ENCODE data around the gene ECPAS.

Gene ECPAS

DNA sequence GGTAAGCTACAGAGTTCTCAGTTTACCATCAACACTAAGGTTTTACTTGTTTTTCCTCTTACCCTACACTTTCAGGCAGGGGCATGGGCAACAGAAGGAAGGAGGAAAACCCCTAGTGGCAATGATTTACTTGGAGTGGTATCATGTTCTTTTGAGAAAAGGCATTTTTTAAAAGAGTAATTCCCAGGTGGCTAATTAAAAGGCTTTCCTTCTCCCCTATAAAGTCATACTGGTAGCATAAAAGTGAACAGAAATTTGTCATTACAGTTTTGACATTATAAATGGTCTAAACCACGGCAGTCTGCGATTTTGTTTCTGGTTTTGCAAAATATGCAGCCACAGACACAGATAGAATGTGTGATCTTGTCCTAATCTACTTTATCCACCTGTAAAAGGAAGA, 123.3 kb downstream of the ECPAS start:
- TF ChIP-seq GATA2 (IDR thresholded peaks at IDR 0.05; ENCODE audit: low read depth, low read length) (no peak), GATA3 (IDR thresholded peaks at IDR 0.05; ENCODE audit: low read depth, low read length) (no peak)

DNA sequence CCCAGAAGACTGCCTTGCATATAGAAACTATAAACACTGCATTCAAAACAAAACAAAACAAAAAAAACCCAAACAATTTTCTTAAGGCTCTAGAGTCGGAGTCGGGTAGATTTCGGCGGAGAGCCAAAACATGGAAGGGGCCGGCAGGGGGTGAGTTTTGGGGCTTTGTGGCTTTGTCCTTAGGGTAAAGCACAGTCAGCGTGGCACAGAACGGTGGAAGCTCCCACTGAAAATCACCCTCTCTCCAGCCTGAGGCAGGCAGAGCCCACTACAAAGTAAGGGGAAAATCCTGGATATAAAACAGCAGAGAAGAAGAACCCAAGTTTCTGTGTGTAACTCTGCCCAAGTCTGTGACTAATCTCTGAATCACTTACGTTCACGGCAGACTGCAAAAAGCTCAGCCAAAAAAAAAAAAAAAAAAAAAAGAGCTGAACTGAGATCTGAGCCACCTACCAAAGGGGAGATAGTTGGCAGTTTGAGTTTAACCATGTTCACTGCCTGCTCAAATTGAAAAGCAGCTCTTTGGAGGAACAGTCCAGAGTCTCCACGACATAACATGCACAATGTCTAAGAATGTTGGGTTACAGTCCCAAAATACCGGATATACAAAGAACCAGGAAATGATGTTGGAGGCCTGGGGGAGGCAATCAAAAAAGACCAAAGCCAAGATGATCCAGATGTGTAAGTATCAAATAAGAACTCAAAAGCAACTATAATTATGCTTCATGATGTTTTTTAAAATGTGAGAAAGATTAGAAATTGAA, 127.5 kb downstream of the ECPAS start:
- TF ChIP-seq GATA2 (IDR thresholded peaks at IDR 0.05; ENCODE audit: low read depth, low read length) = no peak
- no peak for TF ChIP-seq GATA3 (IDR thresholded peaks at IDR 0.05; ENCODE audit: low read depth, low read length)

DNA sequence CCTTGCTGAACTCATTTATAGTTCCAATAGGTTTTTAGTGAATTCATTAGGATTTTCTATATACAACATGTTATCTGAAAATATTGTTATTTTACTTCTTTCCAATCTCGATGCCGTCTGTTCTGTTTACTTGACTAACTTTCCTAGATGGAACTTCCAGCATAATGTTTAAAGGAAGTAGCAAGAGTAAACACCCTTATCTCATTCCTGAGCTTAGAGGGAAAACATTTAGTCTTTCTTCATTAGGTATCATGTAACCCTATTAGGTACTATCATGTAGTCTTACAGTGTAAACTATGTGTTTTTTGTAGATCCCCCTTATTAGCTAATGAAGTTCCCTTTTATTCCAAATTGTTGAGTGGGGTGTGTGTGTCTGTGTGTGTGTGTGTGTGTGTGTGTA, 131.6 kb downstream of the ECPAS start:
- TF ChIP-seq GATA2 (IDR thresholded peaks at IDR 0.05; ENCODE audit: low read depth, low read length) (no peak), GATA3 (IDR thresholded peaks at IDR 0.05; ENCODE audit: low read depth, low read length) (no peak)

DNA sequence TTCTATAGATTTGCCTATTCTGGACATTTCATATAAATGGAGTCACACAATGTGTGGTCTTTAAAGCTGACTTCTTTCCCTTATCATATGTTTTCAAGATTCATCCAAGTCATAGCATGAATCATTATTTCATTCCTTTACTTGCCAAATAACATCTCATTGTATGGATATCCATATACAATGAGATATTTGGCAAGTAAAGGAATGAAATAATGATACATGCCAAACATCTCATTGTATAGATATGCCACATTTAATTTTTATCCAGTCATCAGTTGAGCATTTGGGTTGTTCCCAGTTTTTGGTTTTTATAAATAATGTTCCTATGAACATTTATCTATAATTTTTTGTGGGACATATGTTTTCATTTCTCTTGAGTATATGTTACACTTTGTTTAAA, 133.6 kb downstream of the ECPAS start:
- TF ChIP-seq GATA2 (IDR thresholded peaks at IDR 0.05; ENCODE audit: low read depth, low read length) (no peak), GATA3 (IDR thresholded peaks at IDR 0.05; ENCODE audit: low read depth, low read length) (no peak)

DNA sequence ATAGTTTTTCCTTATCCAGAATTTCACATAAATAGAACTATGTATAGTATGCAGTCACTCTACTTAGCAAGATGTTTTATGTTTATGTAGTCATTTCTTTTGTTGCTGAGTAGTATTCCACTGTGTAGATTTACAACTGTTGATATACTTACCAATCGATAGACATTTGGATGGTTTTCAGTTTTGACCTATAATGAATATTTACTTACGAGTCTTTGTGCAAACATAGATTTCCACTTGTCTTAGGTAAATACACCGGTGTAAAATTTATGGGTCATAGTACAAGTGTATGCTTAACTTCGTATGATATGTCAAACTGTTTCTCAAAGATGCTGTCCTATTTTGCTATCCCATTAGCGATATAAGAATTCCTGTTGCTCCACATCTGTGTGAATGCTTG, 134.4 kb downstream of the ECPAS start:
- no peak for TF ChIP-seq GATA3 (IDR thresholded peaks at IDR 0.05; ENCODE audit: low read depth, low read length)
- TF ChIP-seq GATA2 (IDR thresholded peaks at IDR 0.05; ENCODE audit: low read depth, low read length) = no peak

DNA sequence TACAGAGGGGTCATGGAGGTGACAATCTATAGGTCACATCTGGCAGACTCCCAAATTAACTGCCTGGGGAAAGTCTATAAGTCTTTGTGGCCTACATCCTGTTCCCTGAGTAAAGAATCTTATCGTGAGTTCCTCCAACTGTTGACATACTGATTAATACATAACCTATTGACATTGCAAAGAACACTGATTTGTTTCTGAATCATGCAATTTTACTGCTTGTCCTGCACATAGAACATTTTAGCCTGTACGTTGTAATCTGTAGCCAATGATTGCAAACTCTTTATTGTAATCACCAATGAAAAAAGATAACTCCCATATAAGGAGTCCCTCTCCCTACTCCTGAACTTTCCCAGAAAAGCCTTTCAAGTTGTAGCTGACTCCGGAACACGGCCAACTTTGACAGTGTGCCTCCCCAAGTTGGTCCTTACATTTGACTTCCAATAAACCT, 135.3 kb downstream of the ECPAS start:
- TF ChIP-seq GATA2 (IDR thresholded peaks at IDR 0.05; ENCODE audit: low read depth, low read length) = no peak
- no peak for TF ChIP-seq GATA3 (IDR thresholded peaks at IDR 0.05; ENCODE audit: low read depth, low read length)

DNA sequence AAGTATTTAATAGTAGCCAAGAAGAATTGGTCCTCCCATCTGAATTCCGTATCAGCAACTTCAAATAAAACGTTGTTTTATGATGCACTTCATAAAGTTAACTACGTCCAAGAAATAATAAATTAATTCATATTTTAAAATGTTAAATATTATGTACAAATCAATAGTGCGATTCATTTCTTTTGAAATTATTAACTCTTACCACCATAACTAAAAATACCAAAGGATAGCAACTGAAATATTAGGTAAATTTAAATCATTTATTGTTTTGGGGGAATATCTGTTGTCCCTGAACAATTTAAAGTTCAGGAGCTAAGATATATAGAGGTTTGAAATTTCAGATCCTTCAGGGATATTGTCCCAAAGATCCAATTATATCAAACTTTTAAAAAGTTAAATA, 154.1 kb downstream of the ECPAS start, which contains the start of gene OR2K2:
OR2K2 (minus strand) TSS at position 101 of the 400 bp plus-strand sequence. CDS start 1,791 bp downstream, outside the sequence.
- TF ChIP-seq GATA2 (IDR thresholded peaks at IDR 0.05; ENCODE audit: low read depth, low read length) (no peak), GATA3 (IDR thresholded peaks at IDR 0.05; ENCODE audit: low read depth, low read length) (no peak)

DNA sequence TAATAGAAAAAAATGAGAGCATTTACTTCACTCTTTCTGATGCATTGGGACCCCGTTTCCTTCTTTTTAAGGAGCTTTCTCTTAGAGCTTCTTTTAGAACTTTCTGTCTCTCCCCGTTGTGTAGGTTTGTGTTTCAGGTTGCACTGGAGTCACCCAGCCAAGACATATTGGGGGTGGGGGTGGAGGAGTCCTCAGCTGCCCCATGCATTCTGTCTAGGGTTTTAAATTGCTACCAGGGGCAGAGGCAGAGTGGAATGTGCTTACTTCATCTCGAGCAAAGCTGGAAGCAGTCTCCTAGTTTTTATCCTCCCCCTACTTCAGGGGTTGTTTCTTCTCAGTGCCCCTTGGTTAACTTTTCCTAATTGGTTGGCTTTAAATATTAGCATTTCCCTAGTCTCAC, 163.6 kb downstream of the ECPAS start:
- TF ChIP-seq GATA2 (IDR thresholded peaks at IDR 0.05; ENCODE audit: low read depth, low read length) (no peak), GATA3 (IDR thresholded peaks at IDR 0.05; ENCODE audit: low read depth, low read length) (no peak)

DNA sequence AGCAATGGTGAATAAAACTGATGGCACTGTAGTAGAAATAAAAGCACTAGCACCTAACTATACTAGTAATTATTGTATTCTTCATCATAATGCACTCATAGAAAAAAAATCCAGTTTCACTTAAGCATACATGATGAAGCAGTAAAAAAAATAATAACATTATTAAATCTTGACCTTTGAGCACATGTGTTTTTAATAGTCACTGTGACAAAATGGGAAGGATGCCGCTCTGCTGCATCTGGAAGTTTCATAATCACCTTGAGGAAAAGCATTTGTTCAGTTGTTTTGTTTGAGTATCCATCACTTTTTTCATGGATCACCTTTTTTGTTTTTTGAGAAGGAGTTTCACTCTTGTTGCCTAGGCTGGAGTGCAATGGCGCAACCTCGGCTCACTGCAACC, 167.4 kb downstream of the ECPAS start:
- TF ChIP-seq GATA2 (IDR thresholded peaks at IDR 0.05; ENCODE audit: low read depth, low read length) (no peak), GATA3 (IDR thresholded peaks at IDR 0.05; ENCODE audit: low read depth, low read length) (no peak)

All from SH-SY5Y (cell line).